ENCODE results near the gene SH3RF3. TPM values are rescaled to one million over a fixed set of nuclear protein-coding genes. Genes with fewer than 3 reads are reported as not detected.

The SH3RF3 gene
- total and polyA plus RNA-seq, 2 of the 13 experiments (the other 11 are each of a cell fraction or from before 2014, with no cell fraction given): 0.04 TPM; not detected in 1

DNA sequence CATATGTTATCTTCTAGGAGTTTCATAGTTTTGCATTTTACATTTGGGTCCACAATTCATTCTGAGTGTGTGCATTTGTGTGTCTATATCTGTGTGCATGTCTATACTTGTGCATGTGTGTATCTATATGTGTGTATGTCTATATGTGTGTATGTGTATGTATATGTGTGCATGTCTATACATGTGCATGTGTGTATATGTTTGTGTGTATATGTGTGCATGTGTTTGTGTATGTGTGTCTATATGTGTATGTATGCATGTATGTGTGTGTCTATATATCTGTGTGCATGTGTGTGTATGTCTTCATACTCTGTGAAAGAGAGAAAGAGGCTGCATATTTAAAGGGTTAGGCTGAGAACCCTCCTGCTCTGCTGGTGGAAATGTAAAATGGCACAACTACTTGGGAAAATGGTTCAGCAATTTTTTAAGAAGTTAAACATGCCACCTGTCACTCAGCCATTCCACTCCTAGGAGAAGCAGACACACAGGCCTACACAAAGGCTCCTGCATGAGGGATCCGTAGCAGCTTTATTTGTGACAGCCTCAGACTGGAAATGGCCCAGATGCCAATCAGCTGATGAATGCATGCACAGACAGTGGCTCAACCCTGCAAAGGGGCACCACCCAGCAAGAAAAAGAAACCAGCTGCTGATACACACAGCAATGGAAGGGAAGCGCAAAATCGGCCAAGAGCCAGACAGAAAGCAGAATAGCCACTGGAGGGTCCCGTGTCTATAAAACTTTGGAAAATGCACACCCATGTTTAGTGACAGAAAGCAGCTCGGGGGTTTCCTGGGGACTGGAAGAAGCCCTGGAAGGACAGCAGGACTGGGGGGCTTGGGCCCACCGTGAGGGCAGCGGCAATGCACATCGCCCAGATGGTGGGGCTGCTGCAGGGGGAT is 337.9 kb downstream of the SH3RF3 start:
- POLR2A ChIA-PET: no interaction called here
- H3K79me2 ChIP-seq (ENCODE audit: insufficient read depth, low read length): no peaks in the 10 kb centered on the region
- intact Hi-C loops (cut with micrococcal nuclease; ENCODE audit: unreplicated experiment) (no loop called here), in situ Hi-C loops (cut with HindIII; ENCODE audit: extremely low pct_ligation_motif_present, low pct_unique_long_range_greater_than_20kb) (no loop called here)
- DNase-seq (ENCODE audit: low spot score) (no peak), ATAC-seq (no peak), FAIRE-seq (no peak)
- 57% methylated on average over 8 of the region's 8 CpGs for WGBS (ENCODE audit: low lambda C conversion rate)
- H3K27me3 ChIP-seq (ENCODE audit: control insufficient read depth in 1 of 2, insufficient read depth in 2 of 2, low read length in 2 of 2): peaks cover 2 to 7% of the 10 kb centered on the region in 2 experiments; a peak in 2 of 5 replicates
- H3K4me3 ChIP-seq (replicated peaks in 1 of 3; ENCODE audit: insufficient read depth in 1 of 3, low read depth in 2 of 3, low read length in 3 of 3): no peak overlapping the region
- no peak overlapping the region for H2AFZ ChIP-seq (ENCODE audit: low read length)
- no peaks in the 10 kb centered on the region for H4K20me1 ChIP-seq (ENCODE audit: insufficient read depth, low read length)
- H3K9me3 ChIP-seq (ENCODE audit: low read length): no peaks in the 10 kb centered on the region
- CTCF ChIA-PET (ENCODE audit: low intra/inter-chr PET ratio, low total read pairs): no interaction called here
- H3K4me2 ChIP-seq (ENCODE audit: low read depth, low read length): no peak overlapping the region
- no peak for TF ChIP-seq ERF (CRISPR knock-in tag; IDR thresholded peaks at IDR 0.05)
- TF ChIP-seq, protein P1, sequence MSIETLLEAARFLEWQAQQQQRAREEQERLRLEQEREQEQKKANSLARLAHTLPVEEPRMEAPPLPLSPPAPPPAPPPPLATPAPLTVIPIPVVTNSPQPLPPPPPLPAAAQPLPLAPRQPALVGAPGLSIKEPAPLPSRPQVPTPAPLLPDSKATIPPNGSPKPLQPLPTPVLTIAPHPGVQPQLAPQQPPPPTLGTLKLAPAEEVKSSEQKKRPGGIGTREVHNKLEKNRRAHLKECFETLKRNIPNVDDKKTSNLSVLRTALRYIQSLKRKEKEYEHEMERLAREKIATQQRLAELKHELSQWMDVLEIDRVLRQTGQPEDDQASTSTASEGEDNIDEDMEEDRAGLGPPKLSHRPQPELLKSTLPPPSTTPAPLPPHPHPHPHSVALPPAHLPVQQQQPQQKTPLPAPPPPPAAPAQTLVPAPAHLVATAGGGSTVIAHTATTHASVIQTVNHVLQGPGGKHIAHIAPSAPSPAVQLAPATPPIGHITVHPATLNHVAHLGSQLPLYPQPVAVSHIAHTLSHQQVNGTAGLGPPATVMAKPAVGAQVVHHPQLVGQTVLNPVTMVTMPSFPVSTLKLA (IDR thresholded peaks at IDR 0.05): peak; percentile 91
- no peak overlapping the region for H3K9ac ChIP-seq (ENCODE audit: insufficient read depth, low read depth, low read length)
- H3K27ac ChIP-seq (ENCODE audit: extremely low read length, insufficient read depth, low read length): no peak overlapping the region
- H3K4me1 ChIP-seq (ENCODE audit: insufficient read depth, low read length): no peaks in the 10 kb centered on the region
- no peaks in the 10 kb centered on the region for H3K36me3 ChIP-seq (replicated peaks in 1 of 2; ENCODE audit: control insufficient read depth in 1 of 2, insufficient read depth in 2 of 2, low read length in 2 of 2)
- no TSS peak for BruUV-seq (replicated peaks)

DNA sequence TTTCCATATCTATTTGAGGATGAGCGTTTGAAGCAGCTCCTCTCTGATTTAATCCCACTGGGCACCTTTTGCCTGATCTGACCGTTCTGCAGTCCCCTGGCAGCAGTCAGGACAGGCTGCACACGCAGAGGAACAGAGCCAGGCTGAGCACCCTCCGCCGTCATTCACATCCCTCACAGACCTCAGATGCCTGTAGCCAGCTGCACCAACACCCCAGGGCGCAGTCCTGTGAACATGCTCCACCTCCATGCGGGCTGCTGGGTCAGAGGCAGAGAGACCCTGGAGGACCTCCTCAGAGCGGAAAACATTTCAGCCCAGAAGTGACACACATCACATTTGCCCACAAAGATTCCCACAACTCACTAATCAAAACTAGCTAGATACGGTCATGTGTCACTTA is 338.7 kb downstream of the SH3RF3 start:
- no peak for ATAC-seq
- no TSS peak for BruUV-seq (replicated peaks)
- POLR2A ChIA-PET: no interaction called here
- in situ Hi-C loops (cut with HindIII; ENCODE audit: extremely low pct_ligation_motif_present, low pct_unique_long_range_greater_than_20kb) (no loop called here), intact Hi-C loops (cut with micrococcal nuclease; ENCODE audit: unreplicated experiment) (no loop called here)
- Histone ChIP-seq H3K4me2 (ENCODE audit: low read depth, low read length) (no peak overlapping the region), H3K27me3 (ENCODE audit: control insufficient read depth in 1 of 2, insufficient read depth in 2 of 2, low read length in 2 of 2) (peaks cover 2 to 7% of the 10 kb centered on the region in 2 experiments; a peak in 2 of 5 replicates), H3K9me3 (ENCODE audit: low read length) (no peaks in the 10 kb centered on the region), H3K9ac (ENCODE audit: insufficient read depth, low read depth, low read length) (no peak overlapping the region), H4K20me1 (ENCODE audit: insufficient read depth, low read length) (peaks cover 3% of the 10 kb centered on the region; the same call in 1 of the 2 replicates), H3K4me1 (ENCODE audit: insufficient read depth, low read length) (no peaks in the 10 kb centered on the region), H3K79me2 (ENCODE audit: insufficient read depth, low read length) (no peaks in the 10 kb centered on the region), H3K36me3 (replicated peaks in 1 of 2; ENCODE audit: control insufficient read depth in 1 of 2, insufficient read depth in 2 of 2, low read length in 2 of 2) (no peaks in the 10 kb centered on the region), H3K27ac (ENCODE audit: extremely low read length, insufficient read depth, low read length) (no peak overlapping the region), H2AFZ (ENCODE audit: low read length) (no peak overlapping the region), H3K4me3 (replicated peaks in 1 of 3; ENCODE audit: insufficient read depth in 1 of 3, low read depth in 2 of 3, low read length in 3 of 3) (no peak overlapping the region)
- no peak for DNase-seq (ENCODE audit: low spot score)
- CTCF ChIA-PET (ENCODE audit: low intra/inter-chr PET ratio, low total read pairs): no interaction called here
- 67% methylated on average over 9 of the region's 9 CpGs for WGBS (ENCODE audit: low lambda C conversion rate)
- no peak for FAIRE-seq
- TF ChIP-seq, protein P2, sequence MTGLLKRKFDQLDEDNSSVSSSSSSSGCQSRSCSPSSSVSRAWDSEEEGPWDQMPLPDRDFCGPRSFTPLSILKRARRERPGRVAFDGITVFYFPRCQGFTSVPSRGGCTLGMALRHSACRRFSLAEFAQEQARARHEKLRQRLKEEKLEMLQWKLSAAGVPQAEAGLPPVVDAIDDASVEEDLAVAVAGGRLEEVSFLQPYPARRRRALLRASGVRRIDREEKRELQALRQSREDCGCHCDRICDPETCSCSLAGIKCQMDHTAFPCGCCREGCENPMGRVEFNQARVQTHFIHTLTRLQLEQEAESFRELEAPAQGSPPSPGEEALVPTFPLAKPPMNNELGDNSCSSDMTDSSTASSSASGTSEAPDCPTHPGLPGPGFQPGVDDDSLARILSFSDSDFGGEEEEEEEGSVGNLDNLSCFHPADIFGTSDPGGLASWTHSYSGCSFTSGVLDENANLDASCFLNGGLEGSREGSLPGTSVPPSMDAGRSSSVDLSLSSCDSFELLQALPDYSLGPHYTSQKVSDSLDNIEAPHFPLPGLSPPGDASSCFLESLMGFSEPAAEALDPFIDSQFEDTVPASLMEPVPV (CRISPR knock-in tag; IDR thresholded peaks at IDR 0.05): no peak
- TF ChIP-seq, protein P3, sequence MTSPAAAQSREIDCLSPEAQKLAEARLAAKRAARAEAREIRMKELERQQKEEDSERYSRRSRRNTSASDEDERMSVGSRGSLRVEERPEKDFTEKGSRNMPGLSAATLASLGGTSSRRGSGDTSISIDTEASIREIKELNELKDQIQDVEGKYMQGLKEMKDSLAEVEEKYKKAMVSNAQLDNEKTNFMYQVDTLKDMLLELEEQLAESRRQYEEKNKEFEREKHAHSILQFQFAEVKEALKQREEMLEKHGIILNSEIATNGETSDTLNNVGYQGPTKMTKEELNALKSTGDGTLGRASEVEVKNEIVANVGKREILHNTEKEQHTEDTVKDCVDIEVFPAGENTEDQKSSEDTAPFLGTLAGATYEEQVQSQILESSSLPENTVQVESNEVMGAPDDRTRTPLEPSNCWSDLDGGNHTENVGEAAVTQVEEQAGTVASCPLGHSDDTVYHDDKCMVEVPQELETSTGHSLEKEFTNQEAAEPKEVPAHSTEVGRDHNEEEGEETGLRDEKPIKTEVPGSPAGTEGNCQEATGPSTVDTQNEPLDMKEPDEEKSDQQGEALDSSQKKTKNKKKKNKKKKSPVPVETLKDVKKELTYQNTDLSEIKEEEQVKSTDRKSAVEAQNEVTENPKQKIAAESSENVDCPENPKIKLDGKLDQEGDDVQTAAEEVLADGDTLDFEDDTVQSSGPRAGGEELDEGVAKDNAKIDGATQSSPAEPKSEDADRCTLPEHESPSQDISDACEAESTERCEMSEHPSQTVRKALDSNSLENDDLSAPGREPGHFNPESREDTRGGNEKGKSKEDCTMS (CRISPR knock-in tag; conservative IDR thresholded peaks at IDR 0.05): no peak
- no peak for TF ChIP-seq NR2F1 (CRISPR knock-in tag; IDR thresholded peaks at IDR 0.05)
- TF ChIP-seq MZF1 (CRISPR knock-in tag; IDR thresholded peaks at IDR 0.05; ENCODE audit: borderline replicate concordance): no peak
- no peak for TF ChIP-seq ZNF781 (CRISPR knock-in tag; IDR thresholded peaks at IDR 0.05; ENCODE audit: borderline replicate concordance, not compliant biosample characterization)
- no peak for TF ChIP-seq ZNF296 (CRISPR knock-in tag; conservative IDR thresholded peaks at IDR 0.05)
- TF ChIP-seq CBX1 (IDR thresholded peaks at IDR 0.05; ENCODE audit: low read depth): no peak
- TF ChIP-seq TARDBP (CRISPR knock-in tag; IDR thresholded peaks at IDR 0.05): no peak
